Right ventricle myocardium inferior (tissue), 1 donor: Measurements from ENCODE around the gene ALDH5A1. TPM values are rescaled to one million over a fixed set of nuclear protein-coding genes. Genes with fewer than 3 reads are reported as not detected.

Source experiments
- ATAC-seq: fragments of 200-7000 bp; cut with Tn5 transposase; one replicate; pipeline ENCODE4 v1.9.1; 2020; ENCODE audit warnings: mild to moderate bottlenecking, moderate library complexity
- DNase-seq: peaks from one replicate; pipeline ENCODE4 v3.0.0; 2021; ENCODE audit errors: missing footprints
- intact Hi-C: fragments of 100-400 bp; cut with DNase I; formaldehyde crosslinking; loops from one replicate; pipeline ENCODE4 v1.11.0; 2022
- long read RNA-seq: library from polyadenylated mRNA; unstranded; transcript quantifications from one replicate; pipeline ENCODE4 v2.0.0, GENCODE V29; 2021
- total RNA-seq: library from RNA; stranded (reverse); fragmentation: NEBNext Ultra II Directional; extraction: Animal tissue kit (Norgen Biotek cat#: 25700); gene quantifications from one replicate; pipeline ENCODE4 v1.2.1, GENCODE V29; 2021
- donor health status: DM: no; HTN: yes; CAD: no; lungs with severe emphysema.

The ALDH5A1 gene
- total RNA-seq = 25.1 TPM
- long read RNA-seq, full-length matches to known transcripts = 14 of 18 reads
- long read RNA-seq, partial matches to known transcripts = 1 of 18 reads
- long read RNA-seq, other reads (novel, unspliced or antisense) = 3 of 18 reads

GRCh38 chr6:24494821-24495795 is at the start of gene ALDH5A1:
TSS of gene ALDH5A1 (plus strand) at chr6:24494969. CDS start at chr6:24494997, 28 bp downstream.
- DNase-seq (peak; percentile 84), ATAC-seq (peak; percentile 92)
- intact Hi-C loops = no loop called here

GRCh38 chr6:24445704-24446103 is 49.1 kb upstream of the ALDH5A1 start:
- ATAC-seq = no peak
- intact Hi-C loops = no loop called here
- DNase-seq = no peak

DNA sequence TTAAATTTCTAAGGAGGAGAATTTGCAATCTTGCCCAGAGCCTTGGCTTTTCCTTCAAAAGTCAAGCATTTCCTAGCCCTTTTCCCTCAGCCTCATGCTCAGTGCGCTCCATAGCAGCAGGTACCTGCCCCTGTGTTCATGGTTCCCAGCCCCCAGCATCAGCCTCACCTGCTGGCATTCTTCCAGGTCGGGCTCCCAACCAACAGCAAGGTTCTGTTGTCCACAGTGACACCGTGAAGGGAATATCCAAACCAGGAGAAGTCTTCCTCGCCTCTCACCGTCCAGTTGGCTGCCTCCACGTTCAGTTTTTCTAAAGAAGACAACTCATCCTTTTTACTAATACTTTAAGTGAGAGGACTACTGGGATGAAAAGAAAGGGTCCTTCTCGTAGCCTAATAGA is 48.1 kb upstream of the ALDH5A1 start:
- DNase-seq (no peak), ATAC-seq (no peak)
- intact Hi-C loops = no loop called here

DNA sequence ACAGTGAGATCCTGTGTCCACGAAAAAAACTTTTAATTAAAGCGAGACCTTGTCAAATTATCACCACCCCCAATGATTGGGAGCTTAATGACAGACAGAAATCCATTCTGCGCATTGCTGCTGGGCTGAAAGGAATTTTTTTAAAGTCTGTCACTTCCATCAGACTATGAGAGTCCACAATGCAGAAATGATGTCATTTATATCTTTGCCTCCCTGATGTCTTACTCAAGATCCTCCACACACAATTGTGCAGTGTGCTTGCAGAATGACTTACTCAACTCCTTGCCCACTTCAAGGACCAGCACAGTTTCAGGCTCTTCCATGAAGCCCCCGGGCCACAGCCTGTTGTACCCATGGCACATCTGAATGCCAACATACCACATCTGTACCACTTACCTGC is 46.4 kb upstream of the ALDH5A1 start:
- ATAC-seq = no peak
- intact Hi-C loops = no loop called here

DNA sequence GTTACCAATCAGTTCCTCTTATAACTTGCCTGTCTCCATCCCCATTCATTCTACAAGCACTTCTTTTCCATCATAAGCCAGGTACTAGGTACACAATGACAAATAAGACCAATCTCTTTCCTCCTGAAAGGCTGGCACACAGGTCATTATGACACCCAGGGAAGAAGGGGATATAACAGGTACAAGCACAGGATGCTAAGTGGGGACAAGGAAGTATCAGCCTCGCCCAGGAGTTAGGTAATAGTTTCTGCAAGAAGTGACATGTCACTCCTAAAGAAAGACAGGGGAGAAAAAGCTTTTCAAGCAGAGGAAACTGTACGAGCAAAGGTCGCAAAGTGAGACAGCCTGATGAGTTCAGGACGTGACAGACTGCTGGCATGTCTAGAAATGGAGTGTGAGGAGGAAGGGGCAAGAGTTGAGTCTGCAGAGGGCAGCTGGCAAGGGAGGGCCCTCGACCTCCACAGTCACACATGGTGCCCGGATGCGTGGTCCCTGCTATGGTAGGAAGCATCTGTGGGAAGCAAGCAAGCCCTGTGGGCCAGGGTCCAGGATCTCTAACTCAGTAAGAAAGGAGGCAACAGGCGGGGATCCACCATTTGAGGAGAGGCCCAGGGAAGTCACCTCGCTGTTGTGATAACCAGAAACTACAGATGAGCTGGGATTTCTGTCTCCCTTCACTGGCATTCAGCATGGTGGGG is 45.8 kb upstream of the ALDH5A1 start:
- ATAC-seq (no peak), DNase-seq (no peak)
- intact Hi-C loops = no loop called here

More for the DNA sequence above, 46.4 kb upstream of the ALDH5A1 start:
- no peak for DNase-seq

GRCh38 chr6:24451581-24452388 is 43.0 kb upstream of the ALDH5A1 start:
- DNase-seq (no peak), ATAC-seq (peak; percentile 50)
- intact Hi-C loops = no loop called here

DNA sequence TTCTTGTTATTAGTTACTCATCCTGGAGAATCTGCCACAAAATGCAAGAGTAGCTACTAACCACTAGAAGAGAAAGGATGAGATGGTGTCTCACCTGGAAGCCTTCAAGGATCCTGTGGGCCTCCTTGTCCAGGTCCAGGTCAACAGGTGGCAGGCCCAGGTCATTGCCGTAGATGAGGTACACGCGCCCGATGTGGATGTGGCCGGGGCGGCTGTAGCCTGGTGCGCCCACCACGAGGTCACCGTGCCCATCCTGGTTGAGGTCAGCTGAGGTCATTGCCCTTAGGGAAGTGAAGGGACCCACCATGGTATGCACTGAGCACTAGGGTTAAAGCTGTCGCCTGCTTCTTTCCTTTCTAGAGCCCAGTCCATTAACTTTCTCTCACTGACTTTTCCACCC is 40.8 kb upstream of the ALDH5A1 start:
- DNase-seq (no peak), ATAC-seq (no peak)
- intact Hi-C loops = no loop called here

- intact Hi-C loops = no loop called here
- no peak for ATAC-seq
Measured at GRCh38 chr6:24454452-24454851, 40.3 kb upstream of the ALDH5A1 start.

GRCh38 chr6:24455061-24455460 is 39.7 kb upstream of the ALDH5A1 start:
- intact Hi-C loops = no loop called here
- no peak for DNase-seq

More at GRCh38 chr6:24454452-24454851, 40.3 kb upstream of the ALDH5A1 start:
- DNase-seq = no peak

DNA sequence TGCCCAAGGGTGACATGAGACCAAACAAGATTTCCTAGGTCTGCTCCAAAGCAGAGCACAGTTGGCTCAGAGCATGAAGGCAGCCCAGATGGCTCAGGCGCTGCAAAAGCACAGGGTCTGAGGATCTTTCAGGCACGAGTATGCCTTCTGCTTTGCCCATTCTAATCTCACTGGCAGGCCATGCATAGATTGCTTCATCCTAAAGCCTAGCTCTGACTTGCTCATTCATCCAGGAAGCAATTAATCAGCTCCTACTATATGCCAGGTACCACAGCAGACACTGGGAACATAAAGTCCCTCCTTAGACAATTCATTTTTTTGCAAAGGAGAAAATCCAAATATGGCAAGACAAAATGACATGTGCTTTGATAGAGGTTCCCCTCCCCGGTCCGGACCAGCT is 36.6 kb upstream of the ALDH5A1 start:
- no peak for ATAC-seq
- DNase-seq = no peak
- intact Hi-C loops = no loop called here

More at GRCh38 chr6:24455061-24455460, 39.7 kb upstream of the ALDH5A1 start:
- ATAC-seq = no peak

DNA sequence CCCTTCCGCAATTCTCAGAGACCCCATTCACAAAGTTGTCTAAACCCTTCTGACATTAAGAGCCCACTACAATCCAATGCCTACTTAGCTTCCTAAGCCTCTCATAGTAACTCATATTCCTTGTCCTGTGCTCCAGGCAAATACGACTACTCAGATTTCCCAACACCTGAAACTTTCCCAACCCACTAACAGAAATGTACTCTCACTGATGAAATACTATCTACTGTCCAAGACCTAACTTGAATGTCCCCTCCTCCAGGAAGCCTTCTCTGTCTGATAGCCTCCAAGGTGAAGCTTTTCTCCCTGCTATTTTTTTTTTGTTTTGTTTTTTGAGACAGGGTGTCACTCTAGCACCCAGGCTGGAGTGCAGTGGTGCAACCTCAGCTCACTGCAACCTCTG is 35.8 kb upstream of the ALDH5A1 start:
- DNase-seq (no peak), ATAC-seq (no peak)
- intact Hi-C loops = no loop called here

- intact Hi-C loops = no loop called here
- ATAC-seq (no peak), DNase-seq (no peak)
Measured at GRCh38 chr6:24460966-24461365, 33.8 kb upstream of the ALDH5A1 start.

GRCh38 chr6:24464253-24465038 is 30.3 kb upstream of the ALDH5A1 start:
- DNase-seq (no peak), ATAC-seq (no peak)
- intact Hi-C loops = no loop called here

- ATAC-seq (no peak), DNase-seq (no peak)
- intact Hi-C loops = no loop called here
Measured at GRCh38 chr6:24469811-24470210, 25.0 kb upstream of the ALDH5A1 start.

DNA sequence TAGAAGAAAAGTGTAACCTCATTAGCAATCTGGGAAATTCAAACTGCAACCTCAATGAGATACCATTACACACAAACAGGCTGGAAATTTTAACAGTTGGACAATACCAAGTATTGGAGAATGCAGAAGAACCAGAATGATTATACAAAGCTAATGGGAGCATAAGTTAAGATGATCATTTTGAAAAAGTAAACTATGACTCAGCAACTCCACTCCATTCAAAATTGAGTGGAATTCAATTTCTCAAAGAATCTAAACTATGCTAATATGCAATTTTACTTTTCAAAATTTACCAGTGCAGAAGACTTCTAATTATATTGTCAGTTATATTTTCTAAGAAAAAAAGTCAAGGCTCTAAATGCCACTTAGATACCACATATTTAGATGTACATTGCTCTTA is 22.6 kb upstream of the ALDH5A1 start:
- intact Hi-C loops = no loop called here
- no peak for DNase-seq
- no peak for ATAC-seq

DNA sequence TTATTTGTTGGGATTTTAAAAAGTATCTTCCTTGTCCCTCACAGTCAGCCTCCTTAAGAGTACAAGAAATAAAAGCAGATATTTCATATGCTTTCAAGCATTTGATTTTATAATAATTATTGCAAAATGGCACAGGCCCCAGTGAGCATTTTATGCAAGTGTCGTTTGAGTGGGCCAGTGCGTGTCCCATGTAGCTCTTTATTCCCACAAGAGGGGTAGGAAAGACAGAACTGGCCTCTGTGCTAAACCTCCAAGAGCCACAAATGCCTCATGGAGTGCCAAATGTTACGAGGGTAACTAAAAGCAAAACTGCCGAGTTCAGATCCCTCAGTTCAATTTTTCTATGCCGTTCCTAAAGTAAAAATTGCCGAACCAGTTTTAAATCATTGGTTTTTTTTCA is 18.1 kb upstream of the ALDH5A1 start:
- ATAC-seq = no peak
- no peak for DNase-seq
- intact Hi-C loops = no loop called here

- no peak for DNase-seq
- ATAC-seq = no peak
- intact Hi-C loops = no loop called here
Measured at GRCh38 chr6:24477070-24477469, 17.7 kb upstream of the ALDH5A1 start.

DNA sequence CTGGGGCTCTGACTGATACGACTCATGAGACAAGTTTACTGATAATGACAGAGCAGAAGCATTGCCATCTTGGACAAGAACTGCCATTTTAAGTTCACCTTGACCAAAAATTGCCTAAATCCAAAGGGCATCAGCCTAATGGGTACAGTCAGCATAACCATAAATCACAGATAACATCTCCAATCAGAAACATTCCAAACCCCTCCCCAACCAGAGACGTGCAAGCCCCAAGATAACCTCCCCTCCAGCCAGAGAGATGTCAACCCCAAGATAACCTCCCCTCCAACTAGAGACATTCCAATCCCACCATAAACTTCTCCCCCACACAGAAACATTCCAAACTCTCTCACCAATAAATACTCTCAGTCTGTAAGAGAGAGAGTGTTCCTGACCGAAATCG is 15.9 kb upstream of the ALDH5A1 start:
- intact Hi-C loops = no loop called here
- no peak for ATAC-seq
- no peak for DNase-seq
